Kasumi-1 (cell line): Measurements from ENCODE around the gene PRKCE.
A peak's percentile ranks its signal among the peaks of the same experiment; 100 is the strongest.

Source experiments
- DNase-seq, 2 experiments: peaks; one replicate each; lab custom pipeline; 2025; lab: John Stamatoyannopoulos, UW

Gene PRKCE

DNA sequence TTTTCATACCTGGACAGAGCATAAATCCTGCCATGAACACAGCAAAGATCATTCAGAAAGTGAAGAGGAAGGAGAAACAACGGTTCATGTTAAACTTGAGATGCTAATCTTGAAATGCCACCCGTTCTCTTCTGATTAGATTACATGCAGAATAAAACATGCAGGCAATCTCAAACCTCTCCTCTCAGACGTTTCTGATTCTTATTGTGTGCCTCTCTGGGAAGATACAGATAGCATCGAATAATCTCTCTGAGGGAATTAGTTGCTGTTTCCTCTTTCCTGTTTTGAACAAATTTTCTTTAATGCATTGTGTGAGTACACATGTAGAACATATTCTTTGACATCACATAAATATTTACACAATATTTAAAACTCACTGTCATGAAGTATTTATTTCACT is 313.4 kb downstream of the PRKCE start:
- no peak for DNase-seq

GRCh38 chr2:45965871-45966498 is 314.5 kb downstream of the PRKCE start:
- no peak for DNase-seq

DNA sequence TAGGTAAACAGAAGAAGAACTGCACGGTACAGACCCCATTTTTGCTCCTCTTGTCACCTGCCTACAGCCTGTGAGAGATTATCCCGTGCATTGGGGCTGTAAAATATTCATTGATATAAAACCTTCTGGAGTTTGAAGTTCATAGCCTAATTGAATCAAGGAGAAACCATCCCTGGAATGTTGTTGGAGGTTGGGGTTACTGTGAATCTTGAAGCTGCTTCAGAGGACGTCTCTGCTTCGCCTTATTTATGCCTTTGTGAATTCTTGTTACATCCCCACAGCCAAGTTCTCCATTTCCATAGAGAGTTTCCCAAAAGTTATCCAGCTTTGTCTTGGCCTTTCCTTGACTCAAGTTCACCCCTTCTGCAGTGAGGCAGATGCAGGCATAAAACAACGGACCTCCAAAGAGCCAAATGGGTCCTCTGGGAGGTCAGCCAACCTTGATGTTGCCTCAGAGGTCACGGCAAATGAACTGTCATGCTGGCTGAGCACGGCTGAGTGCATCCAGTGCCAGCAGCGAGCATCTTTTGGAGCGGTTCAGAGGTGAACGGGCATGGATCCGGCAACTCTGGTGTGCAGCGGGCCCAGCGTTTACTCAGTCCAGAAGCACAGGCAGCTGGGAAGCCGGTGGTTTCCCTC is 317.6 kb downstream of the PRKCE start:
- DNase-seq: no peak

- no peak for DNase-seq
Measured at GRCh38 chr2:45973426-45973825, 322.0 kb downstream of the PRKCE start.

- no peak for DNase-seq
Measured at GRCh38 chr2:45974056-45974455, 322.6 kb downstream of the PRKCE start.

GRCh38 chr2:45974762-45975408 is 323.4 kb downstream of the PRKCE start:
- DNase-seq: no peak

- DNase-seq: no peak
Measured at GRCh38 chr2:45975752-45976517, 324.5 kb downstream of the PRKCE start.

DNA sequence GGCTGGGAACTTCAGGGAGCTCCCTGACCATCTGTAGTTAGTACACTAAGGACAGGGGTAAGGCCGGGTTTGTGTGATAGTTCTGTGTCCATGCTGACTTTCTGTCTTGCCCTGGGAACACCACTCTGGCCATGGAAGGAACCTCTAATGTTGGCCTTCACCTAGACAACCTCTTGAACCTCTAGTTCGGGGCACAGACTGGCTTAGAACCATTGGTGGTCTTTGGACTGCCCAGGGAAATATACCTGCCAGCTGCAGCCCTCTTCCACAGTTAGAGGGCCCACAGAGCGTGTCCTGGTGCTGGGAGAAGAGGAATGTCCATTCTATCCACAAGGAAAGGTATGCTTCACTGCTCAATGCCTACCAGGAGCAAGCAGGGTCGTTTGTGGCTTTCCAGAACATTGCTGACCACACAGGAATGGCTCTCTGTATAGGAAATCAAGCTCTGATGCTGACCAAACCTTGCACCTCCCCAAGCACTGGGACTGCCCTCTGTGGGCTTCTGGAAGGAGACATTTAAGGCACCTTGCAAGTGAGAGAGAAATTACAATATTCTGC is 326.9 kb downstream of the PRKCE start:
- DNase-seq: no peak

- no peak for DNase-seq
Measured at GRCh38 chr2:45979065-45979464, 327.6 kb downstream of the PRKCE start.

- no peak for DNase-seq
Measured at GRCh38 chr2:45980161-45980865, 328.8 kb downstream of the PRKCE start.

DNA sequence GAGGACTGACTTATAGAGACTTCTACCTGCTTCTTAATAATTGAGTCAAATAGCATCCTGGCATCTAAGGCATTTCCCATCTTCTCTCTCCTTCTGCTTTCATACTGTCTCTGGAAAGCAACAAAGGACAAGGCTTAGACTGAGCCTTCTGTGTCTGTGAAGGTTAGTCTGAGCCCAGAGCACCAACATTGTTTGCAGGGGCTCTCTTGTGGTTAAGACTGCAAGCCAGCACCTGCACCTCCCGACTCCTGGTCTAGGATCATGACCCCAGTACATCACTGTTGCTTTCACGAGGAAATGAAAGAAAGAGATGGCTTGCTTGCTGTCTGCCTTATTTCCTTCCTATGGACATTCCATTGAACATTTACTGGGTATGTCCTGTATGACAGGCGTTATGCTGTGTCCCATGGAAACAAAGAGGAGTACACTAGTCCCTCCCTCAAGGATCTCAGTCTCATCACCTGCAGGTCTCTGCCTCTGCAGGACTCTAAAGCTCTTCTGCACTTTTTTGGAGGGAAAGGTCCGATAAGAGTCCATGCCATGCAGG is 330.0 kb downstream of the PRKCE start:
- DNase-seq: no peak

DNA sequence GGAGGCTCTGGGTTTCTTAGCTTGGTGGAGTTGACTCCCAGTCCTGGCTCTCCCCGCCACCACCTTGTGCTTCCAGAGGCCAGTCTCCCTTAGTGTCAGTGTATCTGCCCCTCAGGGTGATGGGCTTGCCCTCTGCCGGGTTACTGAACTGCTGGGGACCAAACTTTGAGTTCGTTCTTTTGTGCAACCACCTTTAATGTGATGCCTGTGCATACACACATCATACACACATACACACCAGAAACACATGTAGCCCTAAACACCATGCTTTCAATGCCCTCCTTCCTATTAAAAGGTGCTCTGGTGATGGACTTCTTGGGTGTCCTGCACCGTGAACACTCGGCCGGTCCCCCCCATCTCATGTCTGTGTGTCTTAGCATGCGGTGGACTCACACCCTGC is 330.6 kb downstream of the PRKCE start:
- no peak for DNase-seq

- no peak for DNase-seq
Measured at GRCh38 chr2:45983213-45983612, 331.7 kb downstream of the PRKCE start.

GRCh38 chr2:45984366-45984765 is 332.9 kb downstream of the PRKCE start:
- DNase-seq: no peak

DNA sequence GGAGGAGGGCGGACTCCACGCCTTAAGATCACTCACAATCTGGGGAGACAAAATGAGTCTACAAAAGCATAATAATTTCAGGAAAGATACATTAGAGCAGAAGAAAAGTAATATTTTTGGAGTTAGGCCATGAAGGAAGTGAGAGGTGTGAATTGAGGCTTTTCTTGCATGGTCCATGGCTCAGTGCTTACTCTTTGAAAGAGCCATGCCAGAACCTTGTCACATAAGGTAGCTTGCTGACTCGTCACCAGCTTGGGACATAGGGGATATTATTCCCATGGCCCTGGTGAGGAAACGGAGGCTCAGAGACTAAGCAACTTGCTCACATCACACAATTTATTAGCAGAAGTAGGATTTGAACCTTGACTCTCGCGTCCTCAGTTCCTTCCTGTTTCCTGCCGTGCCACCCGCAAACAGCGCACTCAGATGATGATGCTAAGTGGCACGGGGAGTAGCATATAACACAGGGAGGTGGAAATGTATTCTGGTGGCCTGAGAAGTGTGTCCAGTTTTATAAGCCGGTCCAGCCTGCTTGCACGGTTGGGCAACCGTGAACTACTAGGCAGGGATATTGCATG is 333.5 kb downstream of the PRKCE start:
- DNase-seq: no peak

DNA sequence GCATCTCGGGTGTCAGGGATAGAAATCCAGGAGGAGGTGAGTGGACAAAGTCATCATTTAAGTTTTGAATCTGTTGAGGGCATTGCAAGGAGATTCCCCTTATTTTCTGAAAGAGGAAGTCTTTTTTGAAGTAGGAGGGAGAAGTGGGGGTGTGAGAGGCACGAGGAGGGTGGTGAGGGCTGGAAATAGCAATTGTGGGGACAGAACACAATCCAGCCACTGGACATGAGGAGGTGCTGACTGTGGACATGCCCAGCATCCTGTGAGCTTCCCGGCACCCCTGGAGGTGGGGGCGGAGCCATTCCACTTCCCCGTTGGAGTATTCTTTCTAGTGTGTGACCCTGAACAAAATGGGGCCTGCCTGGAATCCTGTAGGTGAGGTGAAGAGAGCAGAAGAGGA is 335.0 kb downstream of the PRKCE start:
- peak in 1 of 2 experiments; percentile 20 for DNase-seq

DNA sequence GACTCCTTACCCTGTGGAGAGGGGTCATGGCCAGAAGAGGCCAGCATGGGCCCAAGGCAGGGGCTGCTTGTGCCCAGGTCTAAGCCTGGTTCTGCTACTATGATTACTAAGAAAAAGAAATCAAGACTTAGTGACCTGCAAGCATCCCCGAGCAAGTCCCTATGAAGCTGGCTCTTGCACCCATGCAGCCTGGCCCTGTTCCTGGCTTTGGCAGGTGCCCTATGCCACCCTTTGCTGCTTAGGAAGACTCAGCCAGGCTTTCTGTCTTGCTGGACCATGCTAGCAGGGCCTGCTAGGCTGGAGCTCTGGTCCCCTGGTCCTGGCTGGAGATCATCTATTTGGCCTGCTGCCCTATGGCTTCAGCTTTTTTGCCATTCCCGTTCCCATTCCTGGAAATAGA is 336.4 kb downstream of the PRKCE start:
- DNase-seq: no peak

DNA sequence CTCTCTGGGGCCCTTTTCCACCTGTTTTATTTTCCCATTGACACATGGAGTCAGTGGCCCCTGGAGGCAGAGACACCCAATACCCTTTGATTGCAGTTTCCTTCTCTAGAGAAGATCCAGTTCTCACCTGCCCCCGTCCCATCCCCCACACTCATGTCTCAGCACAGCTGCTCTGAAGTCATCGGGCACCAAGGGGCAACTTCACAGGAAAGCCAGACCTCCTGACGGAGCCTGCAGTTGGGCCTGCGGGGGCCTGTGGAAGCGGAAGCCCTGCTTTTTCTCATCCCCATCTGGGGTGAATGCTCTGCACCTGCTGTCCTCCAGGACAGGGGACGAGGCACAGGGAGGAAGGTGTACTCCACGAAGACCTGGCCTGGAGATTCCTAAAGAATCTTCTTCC is 337.4 kb downstream of the PRKCE start:
- DNase-seq: no peak

- DNase-seq: no peak
Measured at GRCh38 chr2:45990131-45990530, 338.7 kb downstream of the PRKCE start.

DNA sequence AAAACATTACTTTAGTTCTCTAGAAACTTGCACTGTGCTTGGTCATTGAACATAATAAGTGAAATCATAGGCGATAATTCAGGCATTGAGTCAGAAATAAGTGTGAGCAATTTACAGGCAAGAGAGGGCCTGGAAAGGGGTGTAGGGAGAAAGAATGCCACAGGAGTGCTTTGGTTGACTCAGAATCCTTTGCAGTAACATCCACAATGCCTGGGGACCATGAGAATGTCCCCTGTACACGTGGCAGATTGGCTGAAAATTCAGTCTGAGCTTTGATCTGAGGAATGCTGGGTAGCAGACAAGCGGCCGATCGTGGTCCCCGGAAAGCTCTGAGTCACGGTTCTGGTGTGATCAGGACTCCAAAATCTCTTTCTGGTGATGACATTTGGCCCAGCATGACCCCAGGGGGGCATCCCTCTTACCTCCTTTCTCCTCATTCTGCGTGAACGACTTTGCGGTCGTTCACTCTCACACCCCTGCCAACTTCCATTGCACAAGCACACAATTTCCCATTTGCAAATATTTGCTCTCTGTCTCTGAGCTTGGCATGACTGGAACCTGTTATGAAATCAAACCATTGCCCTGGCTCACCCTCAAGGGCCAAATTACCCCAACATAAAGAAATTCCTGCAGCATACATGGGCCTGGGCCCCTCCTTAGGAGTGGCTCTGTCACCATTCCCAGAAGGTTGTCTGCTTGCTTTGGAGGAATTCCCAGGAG is 340.7 kb downstream of the PRKCE start:
- DNase-seq: no peak
